Vagina (tissue), 2 donors: ENCODE results near the gene PPP2R2B. TPM values are rescaled to one million over a fixed set of nuclear protein-coding genes. Genes with fewer than 3 reads are reported as not detected.

ENCODE experiments used
- DNase-seq, 2 donors: peaks; one replicate each; pipeline ENCODE4 v3.0.0-alpha.2; 2017; ENCODE audit errors: extremely low spot score in 2 of 2
- H3K27ac ChIP-seq: fragments of 200-600 bp; sonication (generic); one replicate; pipeline ENCODE4 v1.5.1; 2019
- H3K27me3 ChIP-seq: fragments of 200-600 bp; sonication (generic); one replicate; pipeline ENCODE4 v1.5.1; 2019
- H3K36me3 ChIP-seq, 2 donors: fragments of 200-600 bp; sonication (generic); one replicate each; pipeline ENCODE4 v1.5.1; 2017 to 2019
- H3K4me1 ChIP-seq: fragments of 200-600 bp; sonication (generic); one replicate; pipeline ENCODE4 v1.5.1; 2019
- H3K4me3 ChIP-seq, 2 donors: fragments of 200-600 bp; sonication (generic); 1 replicate in 1 of 2; 2 replicates in 1 of 2; pipeline ENCODE4 v1.5.1; 2016 to 2019
- H3K9me3 ChIP-seq: fragments of 200-600 bp; sonication (generic); one replicate; pipeline ENCODE4 v1.5.1; 2019
- CTCF ChIP-seq, 3 experiments: fragments of 450-650 bp in 2 of 3; fragments of 200-600 bp in 1 of 3; sonication (generic) in 1 of 3; IDR thresholded peaks; one replicate each; pipeline ENCODE4 v1.5.1; 2017 to 2019; ENCODE audit warnings: antibody characterized with exemption in 3 of 3, mild to moderate bottlenecking in 2 of 3, moderate library complexity in 2 of 3
- POLR2A ChIP-seq, 2 donors: fragments of 450-650 bp; IDR thresholded peaks; one replicate each; pipeline ENCODE4 v1.6.1; 2017; ENCODE audit warnings: antibody characterized with exemption in 2 of 2, mild to moderate bottlenecking in 2 of 2, moderate library complexity in 2 of 2
- POLR2AphosphoS5 ChIP-seq, 2 donors: sonication (generic); formaldehyde crosslinking; IDR thresholded peaks; one replicate each; pipeline ENCODE4 v1.9.0; 2017; ENCODE audit warnings: antibody characterized with exemption in 2 of 2, mild to moderate bottlenecking in 2 of 2, low read depth in 1 of 2; ENCODE audit not compliant: insufficient read depth in 1 of 2
- intact Hi-C: fragments of 100-400 bp; cut with DNase I; formaldehyde crosslinking; loops from one replicate; pipeline ENCODE4 v1.15.1; 2023
- total RNA-seq: library from RNA; depleted of rRNA; stranded (reverse); fragments of >200 nt; gene quantifications from one replicate; pipeline ENCODE4 v1.2.3, GENCODE V29; 2016

Gene PPP2R2B
- total RNA-seq, 1 donor from 2014 or later, result 6.6 TPM

- Histone ChIP-seq H3K9me3 (no peaks in the 10 kb centered on the region), H3K4me1 (no peaks in the 10 kb centered on the region), H3K36me3 (no peaks in the 10 kb centered on the region), H3K4me3 (no peak overlapping the region), H3K27me3 (no peaks in the 10 kb centered on the region), H3K27ac (no peak overlapping the region)
- TF ChIP-seq POLR2AphosphoS5 (IDR thresholded peaks at IDR 0.05; ENCODE audit: insufficient read depth in 1 of 2, low read depth in 1 of 2) (no peak), CTCF (IDR thresholded peaks at IDR 0.05) (no peak), POLR2A (IDR thresholded peaks at IDR 0.05) (no peak)
- intact Hi-C loops, result no loop called here
- no peak for DNase-seq
These were observed 26.3 kb upstream of the PPP2R2B start for GRCh38 chr5:146904890-146905289.

GRCh38 chr5:146903789-146904188 lies 25.2 kb upstream of the PPP2R2B start:
- Histone ChIP-seq H3K9me3 (no peaks in the 10 kb centered on the region), H3K4me3 (no peak overlapping the region), H3K27ac (no peak overlapping the region), H3K27me3 (no peaks in the 10 kb centered on the region), H3K36me3 (no peaks in the 10 kb centered on the region), H3K4me1 (no peaks in the 10 kb centered on the region)
- intact Hi-C loops, result no loop called here
- TF ChIP-seq CTCF (IDR thresholded peaks at IDR 0.05) (no peak), POLR2AphosphoS5 (IDR thresholded peaks at IDR 0.05; ENCODE audit: insufficient read depth in 1 of 2, low read depth in 1 of 2) (no peak), POLR2A (IDR thresholded peaks at IDR 0.05) (no peak)
- no peak for DNase-seq

GRCh38 chr5:146902471-146902870 lies 23.9 kb upstream of the PPP2R2B start:
- Histone ChIP-seq H3K27me3 (no peaks in the 10 kb centered on the region), H3K4me3 (no peak overlapping the region), H3K36me3 (no peaks in the 10 kb centered on the region), H3K4me1 (no peaks in the 10 kb centered on the region), H3K9me3 (no peaks in the 10 kb centered on the region), H3K27ac (no peak overlapping the region)
- no peak for TF ChIP-seq CTCF (IDR thresholded peaks at IDR 0.05)
- no peak for TF ChIP-seq POLR2A (IDR thresholded peaks at IDR 0.05)
- no peak for TF ChIP-seq POLR2AphosphoS5 (IDR thresholded peaks at IDR 0.05; ENCODE audit: insufficient read depth in 1 of 2, low read depth in 1 of 2)
- DNase-seq, result no peak
- intact Hi-C loops, result no loop called here

- no peaks in the 10 kb centered on the region for H3K27me3 ChIP-seq
- H3K36me3 ChIP-seq, result no peaks in the 10 kb centered on the region
- H3K4me1 ChIP-seq, result no peaks in the 10 kb centered on the region
- H3K4me3 ChIP-seq, result no peak overlapping the region
- H3K27ac ChIP-seq, result no peak overlapping the region
- H3K9me3 ChIP-seq, result no peaks in the 10 kb centered on the region
- intact Hi-C loops, result no loop called here
- TF ChIP-seq POLR2AphosphoS5 (IDR thresholded peaks at IDR 0.05; ENCODE audit: insufficient read depth in 1 of 2, low read depth in 1 of 2) (no peak), CTCF (IDR thresholded peaks at IDR 0.05) (no peak), POLR2A (IDR thresholded peaks at IDR 0.05) (no peak)
- DNase-seq, result no peak
These were observed 18.5 kb upstream of the PPP2R2B start for GRCh38 chr5:146897061-146897460.

GRCh38 chr5:146894753-146895521 lies 16.4 kb upstream of the PPP2R2B start:
- intact Hi-C loops, result no loop called here
- no peak overlapping the region for H3K27ac ChIP-seq
- H3K9me3 ChIP-seq, result no peaks in the 10 kb centered on the region
- TF ChIP-seq POLR2AphosphoS5 (IDR thresholded peaks at IDR 0.05; ENCODE audit: insufficient read depth in 1 of 2, low read depth in 1 of 2), result no peak
- no peak for TF ChIP-seq CTCF (IDR thresholded peaks at IDR 0.05)
- TF ChIP-seq POLR2A (IDR thresholded peaks at IDR 0.05), result no peak
- H3K4me3 ChIP-seq, result no peak overlapping the region
- no peaks in the 10 kb centered on the region for H3K4me1 ChIP-seq
- DNase-seq, result no peak
- no peaks in the 10 kb centered on the region for H3K36me3 ChIP-seq
- H3K27me3 ChIP-seq, result no peaks in the 10 kb centered on the region
